ENCODE data around the gene PLCD1. TPM values are rescaled to one million over a fixed set of nuclear protein-coding genes. Genes with fewer than 3 reads are reported as not detected.

Gene PLCD1
- 13.7 and 17.5 TPM in 2 replicates for total RNA-seq

DNA sequence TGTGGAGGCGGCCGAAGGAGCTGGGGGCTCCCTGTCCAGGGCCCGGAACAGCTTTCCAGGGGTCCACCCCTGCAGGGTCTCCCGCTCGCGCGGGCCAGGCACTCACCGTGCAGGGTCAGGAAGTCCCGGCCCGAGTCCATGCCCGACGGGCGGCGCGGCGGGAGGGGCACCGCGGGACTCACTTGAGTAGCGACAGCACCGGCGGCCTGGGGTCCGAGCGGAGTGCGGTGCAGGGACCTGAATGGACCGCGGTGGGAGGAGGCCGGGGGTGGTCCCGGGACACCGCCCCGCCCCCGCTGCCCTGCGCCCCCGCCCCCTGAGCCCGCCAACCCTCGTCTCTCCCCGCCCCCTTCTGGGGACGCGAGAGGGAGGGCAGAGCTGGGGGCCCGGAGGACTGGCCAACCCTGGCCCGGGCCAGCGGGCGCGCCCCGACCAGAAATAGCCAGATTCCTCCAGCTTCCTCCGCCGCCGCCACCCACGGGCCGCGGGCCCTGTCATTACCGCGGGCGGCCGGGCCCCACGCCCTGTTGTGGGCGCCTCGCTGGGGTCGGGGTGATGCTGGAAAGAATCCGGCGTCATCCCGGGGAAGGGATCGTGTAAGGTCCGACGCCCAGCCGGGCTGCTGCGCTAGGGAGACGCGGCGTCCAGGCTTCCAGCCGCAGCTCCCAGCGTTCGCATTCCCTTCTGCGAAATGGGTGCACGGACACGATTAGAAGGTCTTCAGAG lies at the start of gene PLCD1:
Gene PLCD1, minus strand, starts transcription at position 243 of the 726 bp plus-strand sequence. Its CDS starts 103 bp downstream, at position 140.

GRCh38 chr3:38039101-38039898 lies 9.9 kb upstream of the PLCD1 start, which contains the start of gene DLEC1:
DLEC1 (plus strand) TSS chr3:38039208; CDS start chr3:38039226, 18 bp downstream.

GRCh38 chr3:37990527-37990926 lies 38.9 kb downstream of the PLCD1 start, which contains the start of gene VILL:
VILL (plus strand) TSS chr3:37990786; CDS start chr3:37993673, 2,887 bp downstream.

Other genes starting within 250 kb of the PLCD1 start
- gene CTDSPL, start 167.8 kb downstream of the PLCD1 start, total RNA-seq: 15.4 and 128 TPM in 2 replicates
- 5.2 and 6.2 TPM in 2 replicates for gene VILL, start 38.9 kb downstream of the PLCD1 start, total RNA-seq
- gene DLEC1, start 9.6 kb upstream of the PLCD1 start, total RNA-seq: under 0.01 TPM in 1 of 2 replicates, not detected in the other
- 44.2 and 47.3 TPM in 2 replicates for gene ACAA1, start 107.5 kb upstream of the PLCD1 start, total RNA-seq
- 10.4 and 25.5 TPM in 2 replicates for gene MYD88, start 109.0 kb upstream of the PLCD1 start, total RNA-seq
- 23.0 and 39.6 TPM in 2 replicates for gene OXSR1, start 135.9 kb upstream of the PLCD1 start, total RNA-seq
- 0.16 and 0.76 TPM in 2 replicates for gene SLC22A13, start 236.2 kb upstream of the PLCD1 start, total RNA-seq

Measured in bladder microvascular endothelial cell (primary cell).